Hepatocyte (in vitro differentiated cells): ENCODE measurements around the gene EPHA2.

Experiments
- EZH2 ChIP-seq: fragments of 200-600 bp; sonication (generic); IDR thresholded peaks from 2 replicates; pipeline ENCODE4 v1.6.1; 2016; ENCODE audit warnings: antibody characterized with exemption, mild to moderate bottlenecking, borderline replicate concordance
- EZH2phosphoT487 ChIP-seq: fragments of 200-600 bp; sonication (generic); IDR thresholded peaks from one replicate; pipeline ENCODE4 v1.6.1; 2018; ENCODE audit warnings: antibody characterized with exemption, mild to moderate bottlenecking, low read depth, moderate library complexity; ENCODE audit not compliant: unreplicated experiment, severe bottlenecking
- TF ChIP-seq, protein P1 (sequence below): fragments of 200-600 bp; sonication (generic); IDR thresholded peaks from 2 replicates; pipeline ENCODE4 v1.5.1; 2016; ENCODE audit warnings: antibody characterized with exemption, mild to moderate bottlenecking; ENCODE audit not compliant: poor library complexity

DNA sequence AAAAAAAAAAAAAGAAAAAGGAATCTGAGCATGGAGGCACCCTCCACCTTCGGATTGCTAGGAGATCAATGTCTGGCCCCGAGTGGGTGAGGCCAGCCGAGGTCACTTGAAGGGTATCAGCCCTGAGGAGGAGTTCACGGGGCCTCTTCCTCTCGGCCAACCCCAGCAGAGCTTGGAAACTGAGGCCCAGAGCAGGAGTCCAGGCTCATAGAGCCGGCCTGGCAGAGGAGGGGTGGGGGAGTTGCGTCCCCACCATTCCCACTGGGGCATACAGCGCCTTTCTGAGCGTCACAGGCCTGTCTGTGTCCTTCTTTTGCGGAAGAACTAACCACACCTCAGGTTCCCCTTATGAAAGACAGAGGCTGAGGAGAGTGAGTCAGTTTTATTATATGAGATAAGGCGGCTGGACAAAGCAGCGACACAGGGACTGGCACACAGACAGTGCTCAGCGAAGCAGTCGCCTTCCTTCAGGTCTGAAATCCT lies 17.1 kb upstream of the EPHA2 start:
- TF ChIP-seq EZH2 (no peak), EZH2phosphoT487 (no peak)
- TF ChIP-seq, protein P1, sequence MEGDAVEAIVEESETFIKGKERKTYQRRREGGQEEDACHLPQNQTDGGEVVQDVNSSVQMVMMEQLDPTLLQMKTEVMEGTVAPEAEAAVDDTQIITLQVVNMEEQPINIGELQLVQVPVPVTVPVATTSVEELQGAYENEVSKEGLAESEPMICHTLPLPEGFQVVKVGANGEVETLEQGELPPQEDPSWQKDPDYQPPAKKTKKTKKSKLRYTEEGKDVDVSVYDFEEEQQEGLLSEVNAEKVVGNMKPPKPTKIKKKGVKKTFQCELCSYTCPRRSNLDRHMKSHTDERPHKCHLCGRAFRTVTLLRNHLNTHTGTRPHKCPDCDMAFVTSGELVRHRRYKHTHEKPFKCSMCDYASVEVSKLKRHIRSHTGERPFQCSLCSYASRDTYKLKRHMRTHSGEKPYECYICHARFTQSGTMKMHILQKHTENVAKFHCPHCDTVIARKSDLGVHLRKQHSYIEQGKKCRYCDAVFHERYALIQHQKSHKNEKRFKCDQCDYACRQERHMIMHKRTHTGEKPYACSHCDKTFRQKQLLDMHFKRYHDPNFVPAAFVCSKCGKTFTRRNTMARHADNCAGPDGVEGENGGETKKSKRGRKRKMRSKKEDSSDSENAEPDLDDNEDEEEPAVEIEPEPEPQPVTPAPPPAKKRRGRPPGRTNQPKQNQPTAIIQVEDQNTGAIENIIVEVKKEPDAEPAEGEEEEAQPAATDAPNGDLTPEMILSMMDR = no peak
